GM21825 (cell line): ENCODE measurements around the gene DENND4A.
A peak's percentile ranks its signal among the peaks of the same experiment; 100 is the strongest.
"Not testable (repeated sequence)": the region's sequence is repeated elsewhere in the genome, so short reads cannot be mapped to it uniquely, and the experiment has no call there.

Experiments used
- ATAC-seq: cut with Tn5 transposase; IDR thresholded peaks from one replicate; pipeline ENCODE4 v1.9.1; 2021; ENCODE audit warnings: mild to moderate bottlenecking, moderate library complexity; ENCODE audit not compliant: unreplicated experiment

The DENND4A gene

GRCh38 chr15:65819563-65819960 is 27.5 kb upstream of the DENND4A start:
- ATAC-seq: no peak

DNA sequence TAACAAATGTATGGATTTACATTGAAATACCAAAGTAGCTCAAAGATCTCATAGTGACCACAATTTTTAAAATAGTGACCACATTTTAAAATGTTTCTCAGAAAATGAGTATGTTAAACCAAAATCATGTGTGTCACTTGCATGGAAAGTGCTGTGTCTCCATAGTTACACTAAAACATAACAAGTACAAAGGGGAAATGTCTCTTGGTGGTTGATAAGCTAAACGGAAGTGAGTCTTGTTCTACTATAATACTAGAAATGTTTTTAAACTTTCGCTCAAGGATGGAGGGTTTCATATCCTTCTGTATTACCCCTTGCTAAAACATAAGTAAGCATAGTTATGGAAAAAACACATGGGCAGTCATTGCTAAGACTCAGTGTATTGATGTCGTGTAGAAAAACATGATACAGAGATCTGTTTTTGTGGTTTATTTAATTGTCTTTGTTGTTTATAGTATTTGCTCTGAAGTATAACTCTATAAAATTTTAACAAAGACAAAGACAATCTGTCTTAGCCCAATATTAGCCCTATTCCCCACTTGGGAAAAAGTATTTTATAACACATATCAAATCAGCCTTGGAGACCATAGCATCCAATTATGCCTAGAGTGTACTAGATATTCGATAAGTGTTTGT is 27.0 kb upstream of the DENND4A start:
- peak; percentile 63 for ATAC-seq

DNA sequence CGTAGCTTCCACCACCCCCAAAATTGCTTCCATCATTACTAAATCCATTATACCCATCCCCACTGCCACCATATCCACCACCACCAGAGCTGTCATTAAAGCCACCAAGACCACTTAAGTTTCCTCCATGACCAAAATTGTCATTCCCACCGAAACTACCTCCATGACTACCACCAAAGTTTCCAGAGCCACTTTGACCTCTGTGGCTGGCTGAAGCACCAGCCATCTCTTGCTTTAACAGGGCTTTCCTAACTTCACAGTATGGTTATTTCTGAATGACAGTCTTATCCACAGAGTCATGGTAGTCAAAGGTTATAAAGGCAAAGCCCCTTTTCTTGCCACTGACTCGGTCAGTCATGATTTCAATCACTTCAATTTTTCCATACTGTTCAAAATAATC is 24.3 kb upstream of the DENND4A start:
- no peak for ATAC-seq

DNA sequence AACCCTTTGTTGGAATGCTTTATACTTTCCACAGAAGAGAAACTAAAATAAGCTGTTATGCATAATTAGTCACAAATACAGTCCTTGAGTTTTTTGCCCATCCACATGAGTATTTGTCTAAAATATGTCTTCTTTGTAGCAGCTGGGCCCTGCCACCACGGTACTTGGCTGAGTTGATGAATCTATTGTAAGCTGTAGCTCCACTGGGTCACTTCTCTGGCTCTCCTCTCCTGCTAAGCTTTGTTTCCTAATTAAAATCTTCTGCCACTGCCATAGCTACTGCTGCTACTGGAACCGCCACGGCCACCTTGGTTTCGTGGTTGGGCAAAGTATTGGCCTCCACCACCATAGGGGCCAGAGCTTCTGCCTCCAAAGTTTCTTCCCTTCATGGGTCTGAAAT is 23.9 kb upstream of the DENND4A start:
- ATAC-seq: not testable (repeated sequence)

DNA sequence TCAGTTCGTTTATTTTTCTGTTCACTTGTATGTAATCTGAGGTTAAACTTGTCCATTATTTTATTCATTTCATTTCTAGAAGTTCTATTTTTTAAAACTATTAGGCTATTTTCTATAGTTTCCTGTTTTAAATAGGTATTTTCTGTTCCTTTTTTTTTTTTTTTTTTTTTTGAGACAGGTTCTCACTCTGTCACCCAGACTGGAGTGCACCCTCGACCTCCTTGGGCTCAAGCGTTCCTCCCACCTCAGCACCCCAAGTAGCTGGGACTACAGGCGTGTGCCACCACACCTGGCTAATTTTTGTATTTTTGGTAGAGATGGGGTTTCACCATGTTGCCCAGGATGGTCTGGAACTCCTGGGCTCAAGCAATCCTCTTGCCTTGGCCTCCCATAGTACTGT is 22.2 kb upstream of the DENND4A start:
- ATAC-seq: not testable (repeated sequence)

DNA sequence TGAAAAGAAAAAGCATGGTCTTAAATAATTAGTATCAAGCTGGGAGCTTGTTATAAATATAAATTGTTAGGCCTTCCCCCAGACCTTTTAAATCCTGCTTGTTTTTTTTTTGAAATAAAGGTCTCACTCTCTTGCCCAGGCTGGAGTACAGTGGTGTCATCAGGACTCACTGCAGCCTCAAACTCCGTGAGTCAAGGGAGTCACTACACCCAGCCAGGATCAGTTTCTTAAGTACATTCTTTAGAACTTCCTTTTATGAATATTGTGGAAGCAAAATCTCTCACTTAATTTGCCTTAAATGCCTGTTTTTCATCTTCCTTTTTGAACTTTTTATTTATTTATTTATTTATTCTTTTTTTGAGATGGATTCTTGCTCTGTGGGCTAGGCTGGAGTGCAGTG is 20.8 kb upstream of the DENND4A start:
- ATAC-seq: no peak

GRCh38 chr15:65812467-65812866 is 20.4 kb upstream of the DENND4A start:
- no peak for ATAC-seq

- no peak for ATAC-seq
These were observed 19.7 kb upstream of the DENND4A start for GRCh38 chr15:65811835-65812234.

- not testable (repeated sequence) for ATAC-seq
These were observed 19.1 kb upstream of the DENND4A start for GRCh38 chr15:65811011-65811733.

DNA sequence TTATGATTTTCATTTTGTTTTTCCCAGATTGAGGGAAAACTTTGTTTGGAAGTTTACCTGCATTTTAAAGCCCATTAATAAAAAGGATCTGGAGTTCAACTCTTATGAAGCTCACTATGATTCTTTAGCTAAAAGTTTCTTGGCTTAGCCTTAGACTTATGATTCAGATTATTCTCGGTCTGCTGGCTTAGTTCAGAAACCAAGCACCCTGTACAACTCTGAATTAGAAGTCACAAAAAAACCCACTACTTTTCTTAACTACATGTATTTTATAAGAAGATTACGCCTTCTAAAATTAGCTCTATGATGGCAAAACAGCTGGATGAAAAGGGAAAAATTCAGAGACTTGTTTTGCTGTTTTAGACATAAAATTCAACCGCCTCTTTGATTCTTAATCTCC is 14.3 kb upstream of the DENND4A start:
- ATAC-seq: no peak

GRCh38 chr15:65805019-65805745 is 13.1 kb upstream of the DENND4A start:
- no peak for ATAC-seq

DNA sequence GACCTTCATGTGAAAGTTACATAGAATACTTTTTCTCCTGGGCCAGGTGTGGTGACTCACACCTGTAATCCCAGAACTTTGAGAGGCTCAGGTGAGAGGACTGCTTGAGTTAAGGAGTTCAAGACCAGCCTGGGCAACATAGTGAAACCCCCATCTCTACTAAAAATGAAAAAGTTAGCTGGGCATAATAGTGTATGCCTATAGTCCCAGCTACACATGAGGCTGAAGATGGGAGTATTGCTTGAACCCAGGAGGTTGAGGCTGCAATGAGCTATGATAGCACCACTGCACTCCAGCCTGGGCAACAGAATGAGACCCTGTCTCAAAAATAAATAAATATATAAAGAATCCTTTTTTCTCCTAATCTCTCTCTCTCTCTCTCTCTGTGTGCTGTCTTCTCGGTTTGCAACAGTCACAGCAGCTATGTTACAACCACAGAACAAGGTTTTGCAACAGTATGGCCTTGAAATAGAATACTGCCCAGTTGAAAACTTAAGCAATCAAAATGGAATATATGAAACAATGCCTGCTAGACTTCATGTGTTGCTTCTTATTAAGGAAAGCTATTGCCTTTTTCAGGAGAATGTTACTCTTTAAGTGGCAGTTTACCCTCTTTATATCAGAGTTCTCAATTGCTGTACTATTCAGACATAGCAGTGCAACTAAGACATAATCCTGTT is 12.3 kb upstream of the DENND4A start:
- no peak for ATAC-seq

GRCh38 chr15:65801229-65801805 is 9.2 kb upstream of the DENND4A start:
- no peak for ATAC-seq

- no peak for ATAC-seq
These were observed 4.6 kb upstream of the DENND4A start for GRCh38 chr15:65796610-65797078.

DNA sequence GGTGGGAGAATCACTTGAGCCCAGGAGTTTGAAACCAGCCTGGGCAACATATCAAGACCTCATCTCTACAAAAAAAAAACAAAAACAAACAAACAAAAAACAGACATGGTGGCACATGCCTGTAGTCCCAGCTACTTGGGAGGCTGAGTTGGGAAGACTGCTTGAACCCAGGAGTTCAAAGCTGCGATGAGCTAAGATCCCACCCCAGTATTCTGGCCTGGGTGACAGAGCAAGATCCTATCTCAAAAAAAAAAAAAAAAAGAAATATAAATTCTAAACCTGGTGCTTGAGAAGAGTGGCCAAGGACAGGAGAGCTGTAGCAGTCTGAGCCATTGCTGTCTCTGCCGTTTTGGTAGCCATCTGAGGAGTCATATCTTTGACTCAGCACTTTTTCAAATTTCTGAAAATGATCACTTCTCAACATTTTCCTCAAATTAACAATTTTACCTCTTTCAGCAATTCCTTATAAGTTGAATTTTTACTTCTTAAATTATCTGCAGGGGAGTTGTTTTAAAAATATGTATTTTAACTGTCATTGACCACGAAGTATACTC is 3.6 kb upstream of the DENND4A start:
- ATAC-seq: no peak

- ATAC-seq: no peak
These were observed 1.7 kb upstream of the DENND4A start for GRCh38 chr15:65793818-65794104.

- ATAC-seq: no peak
These were observed 1.1 kb upstream of the DENND4A start for GRCh38 chr15:65792988-65793817.

- ATAC-seq: peak; percentile 0
These were observed 557 bp downstream of the DENND4A start for GRCh38 chr15:65791335-65792137.

GRCh38 chr15:65790694-65791334 is 1.3 kb downstream of the DENND4A start:
- ATAC-seq: no peak
